Liver (tissue), 9 donors: Measurements from ENCODE around the gene CROCC2. TPM values are rescaled to one million over a fixed set of nuclear protein-coding genes. Genes with fewer than 3 reads are reported as not detected.
A peak's percentile ranks its signal among the peaks of the same experiment; 100 is the strongest.

Experiments used
- DNase-seq: peaks from one replicate; pipeline ENCODE4 v3.0.0-alpha.2; 2017; ENCODE audit warnings: low spot score
- H3K27ac ChIP-seq, 2 donors: one replicate each; pipeline ENCODE4 v1.7.0; 2013; ENCODE audit warnings: inconsistent platforms in 2 of 2, low read length in 2 of 2, control low read depth in 1 of 2, low read depth in 1 of 2, mild to moderate bottlenecking in 1 of 2
- H3K27me3 ChIP-seq, 4 donors: one replicate each; pipeline versions ENCODE4 v1.6.1 to v1.7.0; 2013; ENCODE audit warnings: low read length in 3 of 4, inconsistent platforms in 1 of 4, mild to moderate bottlenecking in 1 of 4, moderate library complexity in 1 of 4; ENCODE audit not compliant: control insufficient read depth in 4 of 4, insufficient read depth in 4 of 4
- H3K36me3 ChIP-seq, 4 donors: one replicate each; pipeline versions ENCODE4 v1.6.1 to v1.7.0; 2013; ENCODE audit warnings: low read length in 3 of 4, mild to moderate bottlenecking in 3 of 4, low read depth in 1 of 4, moderate library complexity in 1 of 4; ENCODE audit not compliant: control insufficient read depth in 4 of 4, insufficient read depth in 3 of 4
- H3K4me1 ChIP-seq, 4 donors: one replicate each; pipeline versions ENCODE4 v1.6.1 to v1.7.0; 2013; ENCODE audit warnings: low read length in 3 of 4, mild to moderate bottlenecking in 3 of 4, moderate library complexity in 1 of 4; ENCODE audit not compliant: control insufficient read depth in 4 of 4, insufficient read depth in 4 of 4
- H3K4me3 ChIP-seq, 3 donors: one replicate each; pipeline versions ENCODE4 v1.6.1 to v1.7.0; 2013; ENCODE audit warnings: low read length in 3 of 3, control low read depth in 1 of 3, low read depth in 1 of 3, mild to moderate bottlenecking in 1 of 3
- H3K9ac ChIP-seq, 2 donors: one replicate each; pipeline ENCODE4 v1.7.0; 2013; ENCODE audit warnings: low read length in 2 of 2, mild to moderate bottlenecking in 2 of 2, moderate library complexity in 2 of 2, control low read depth in 1 of 2, low read depth in 1 of 2
- H3K9me3 ChIP-seq, 4 donors: one replicate each; pipeline versions ENCODE4 v1.6.1 to v1.7.0; 2013; ENCODE audit warnings: low read length in 3 of 4; ENCODE audit not compliant: control insufficient read depth in 4 of 4
- EGR1 ChIP-seq, 2 donors: IDR thresholded peaks; 2 replicates each; pipeline ENCODE4 v1.6.1; 2016 to 2018; ENCODE audit warnings: antibody characterized with exemption in 2 of 2, low read depth in 2 of 2
- FOXA1 ChIP-seq: IDR thresholded peaks from 2 replicates; pipeline ENCODE4 v1.6.1; 2016; ENCODE audit warnings: antibody characterized with exemption
- FOXA2 ChIP-seq: IDR thresholded peaks from 2 replicates; pipeline ENCODE4 v1.6.1; 2016; ENCODE audit warnings: antibody characterized with exemption
- GABPA ChIP-seq, 2 donors: IDR thresholded peaks in 1 of 2; conservative IDR thresholded peaks in 1 of 2; 2 replicates each; pipeline ENCODE4 v1.6.1; 2016; ENCODE audit warnings: antibody characterized with exemption in 2 of 2, mild to moderate bottlenecking in 1 of 2, moderate library complexity in 1 of 2
- HNF4A ChIP-seq, 2 donors: conservative IDR thresholded peaks; 2 replicates each; pipeline ENCODE4 v1.6.1; 2016; ENCODE audit warnings: antibody characterized with exemption in 2 of 2, mild to moderate bottlenecking in 2 of 2
- HNF4G ChIP-seq: IDR thresholded peaks from 2 replicates; pipeline ENCODE4 v1.6.1; 2016; ENCODE audit warnings: antibody characterized with exemption
- JUND ChIP-seq, 2 donors: IDR thresholded peaks; 2 replicates each; pipeline ENCODE4 v1.6.1; 2016; ENCODE audit warnings: antibody characterized with exemption in 2 of 2
- MAX ChIP-seq: IDR thresholded peaks from 2 replicates; pipeline ENCODE4 v1.6.1; 2016; ENCODE audit warnings: antibody characterized with exemption
- NR2F2 ChIP-seq: IDR thresholded peaks from 2 replicates; pipeline ENCODE4 v1.6.1; 2016; ENCODE audit warnings: antibody characterized with exemption
- RAD21 ChIP-seq, 2 donors: IDR thresholded peaks; 2 replicates each; pipeline ENCODE4 v1.6.1; 2016; ENCODE audit warnings: antibody characterized with exemption in 2 of 2, mild to moderate bottlenecking in 2 of 2
- REST ChIP-seq: IDR thresholded peaks from 2 replicates; pipeline ENCODE4 v1.6.1; 2016; ENCODE audit warnings: antibody characterized with exemption, mild to moderate bottlenecking
- RXRA ChIP-seq, 2 donors: IDR thresholded peaks; 2 replicates each; pipeline ENCODE4 v1.6.1; 2017 to 2018; ENCODE audit warnings: antibody characterized with exemption in 2 of 2, mild to moderate bottlenecking in 1 of 2
- SP1 ChIP-seq: IDR thresholded peaks from 2 replicates; pipeline ENCODE4 v1.6.1; 2018; ENCODE audit warnings: antibody characterized with exemption, mild to moderate bottlenecking
- TAF1 ChIP-seq: conservative IDR thresholded peaks from 2 replicates; pipeline ENCODE4 v1.6.1; 2016; ENCODE audit warnings: antibody characterized with exemption, mild to moderate bottlenecking
- YY1 ChIP-seq: IDR thresholded peaks from 2 replicates; pipeline ENCODE4 v1.6.1; 2016; ENCODE audit warnings: antibody characterized with exemption, mild to moderate bottlenecking
- ZBTB33 ChIP-seq: IDR thresholded peaks from 2 replicates; pipeline ENCODE4 v1.6.1; 2016; ENCODE audit warnings: antibody characterized with exemption
- WGBS: extraction: QIAGEN DNeasy Blood & Tissue Kit; methylation state at CpG from one replicate; pipeline ENCODE4 v1.1.7; 2013; 5-methylcytosine and 5-hydroxymethylcytosine counted together
- polyA plus RNA-seq, 2 donors: library from polyadenylated mRNA; stranded (reverse) in 1 of 2; unstranded in 1 of 2; fragments of 200-250 nt in 1 of 2; fragments of >200 nt in 1 of 2; fragmentation: Nextera tagmentation in 1 of 2; extraction: Ambion mirVana in 1 of 2; gene quantifications; one replicate each; pipeline versions ENCODE4 v1.2.1 to v1.2.3, GENCODE V29; 2013 to 2015
- total RNA-seq, 2 donors: library from RNA; depleted of rRNA; stranded (reverse); fragments of >200 nt; gene quantifications; one replicate each; pipeline ENCODE4 v1.2.3, GENCODE V29; 2014
- TF ChIP-seq, protein P1 (sequence below): IDR thresholded peaks from 2 replicates; pipeline ENCODE4 v1.6.1; 2016; ENCODE audit warnings: antibody characterized with exemption
- TF ChIP-seq, protein P2 (sequence below): fragments of 150-350 bp; IDR thresholded peaks from 2 replicates; pipeline ENCODE4 v1.5.1; 2017; ENCODE audit warnings: improper control_type of control experiment, low read depth, low read length; ENCODE audit not compliant: missing input control
- donor health status: healthy.
- donor health status: healthy.
- donor health status: healthy.
- donor health status: healthy.
- donor health status: healthy.

CROCC2 gene
- total and polyA plus RNA-seq, 4 donors, result under 0.01 to 0.13 (median 0.05) TPM

DNA sequence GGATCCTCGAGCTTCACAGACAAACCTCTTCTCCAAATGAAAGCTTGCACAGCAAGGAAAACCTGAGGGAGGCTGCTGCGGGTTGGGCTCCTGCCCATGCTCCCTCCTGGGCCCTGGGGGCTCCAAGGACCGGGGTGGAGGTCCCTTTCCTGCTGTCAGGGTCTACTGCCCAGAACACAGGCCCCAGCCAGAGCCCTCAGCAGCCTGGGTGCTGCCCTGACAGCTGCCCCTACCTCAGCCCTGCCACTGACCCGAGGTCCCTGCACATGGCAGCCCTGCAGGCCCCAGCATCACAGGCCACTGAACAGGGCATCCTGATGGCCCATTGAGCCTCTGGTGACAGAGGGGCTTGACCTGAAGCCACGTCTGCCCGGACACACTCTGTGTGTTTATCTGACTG, 41.0 kb downstream of the CROCC2 start:
- H3K9me3 ChIP-seq, result no peaks in the 10 kb centered on the region
- H3K27ac ChIP-seq, result no peak overlapping the region
- H3K27me3 ChIP-seq, result no peaks in the 10 kb centered on the region
- no peaks in the 10 kb centered on the region for H3K4me1 ChIP-seq
- no peak overlapping the region for H3K4me3 ChIP-seq
- no peaks in the 10 kb centered on the region for H3K36me3 ChIP-seq
- WGBS, result 87% methylated on average over 6 of the region's 6 CpGs
- TF ChIP-seq SP1 (no peak), REST (no peak), ZBTB33 (no peak), YY1 (no peak), GABPA (IDR thresholded peaks at IDR 0.05 in 1 of 2, conservative IDR thresholded peaks at IDR 0.05 in 1 of 2) (no peak), JUND (IDR thresholded peaks at IDR 0.05) (no peak), RXRA (IDR thresholded peaks at IDR 0.05) (no peak), RAD21 (IDR thresholded peaks at IDR 0.05) (no peak), EGR1 (IDR thresholded peaks at IDR 0.05; ENCODE audit: low read depth in 2 of 2) (no peak)
- TF ChIP-seq, protein P1, sequence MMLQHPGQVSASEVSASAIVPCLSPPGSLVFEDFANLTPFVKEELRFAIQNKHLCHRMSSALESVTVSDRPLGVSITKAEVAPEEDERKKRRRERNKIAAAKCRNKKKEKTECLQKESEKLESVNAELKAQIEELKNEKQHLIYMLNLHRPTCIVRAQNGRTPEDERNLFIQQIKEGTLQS, result no peak
- peak; percentile 22 for DNase-seq
- H3K9ac ChIP-seq, result no peak overlapping the region

- no peak overlapping the region for H3K9ac ChIP-seq
- H3K4me3 ChIP-seq, result no peak overlapping the region
- H3K36me3 ChIP-seq, result no peaks in the 10 kb centered on the region
- no peaks in the 10 kb centered on the region for H3K4me1 ChIP-seq
- H3K9me3 ChIP-seq, result no peaks in the 10 kb centered on the region
- TF ChIP-seq, protein P2, sequence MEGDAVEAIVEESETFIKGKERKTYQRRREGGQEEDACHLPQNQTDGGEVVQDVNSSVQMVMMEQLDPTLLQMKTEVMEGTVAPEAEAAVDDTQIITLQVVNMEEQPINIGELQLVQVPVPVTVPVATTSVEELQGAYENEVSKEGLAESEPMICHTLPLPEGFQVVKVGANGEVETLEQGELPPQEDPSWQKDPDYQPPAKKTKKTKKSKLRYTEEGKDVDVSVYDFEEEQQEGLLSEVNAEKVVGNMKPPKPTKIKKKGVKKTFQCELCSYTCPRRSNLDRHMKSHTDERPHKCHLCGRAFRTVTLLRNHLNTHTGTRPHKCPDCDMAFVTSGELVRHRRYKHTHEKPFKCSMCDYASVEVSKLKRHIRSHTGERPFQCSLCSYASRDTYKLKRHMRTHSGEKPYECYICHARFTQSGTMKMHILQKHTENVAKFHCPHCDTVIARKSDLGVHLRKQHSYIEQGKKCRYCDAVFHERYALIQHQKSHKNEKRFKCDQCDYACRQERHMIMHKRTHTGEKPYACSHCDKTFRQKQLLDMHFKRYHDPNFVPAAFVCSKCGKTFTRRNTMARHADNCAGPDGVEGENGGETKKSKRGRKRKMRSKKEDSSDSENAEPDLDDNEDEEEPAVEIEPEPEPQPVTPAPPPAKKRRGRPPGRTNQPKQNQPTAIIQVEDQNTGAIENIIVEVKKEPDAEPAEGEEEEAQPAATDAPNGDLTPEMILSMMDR, result no peak
- TF ChIP-seq EGR1 (IDR thresholded peaks at IDR 0.05; ENCODE audit: low read depth in 2 of 2), result no peak
- TF ChIP-seq JUND (IDR thresholded peaks at IDR 0.05), result no peak
- TF ChIP-seq RXRA (IDR thresholded peaks at IDR 0.05), result no peak
- TF ChIP-seq NR2F2, result no peak
- no peak for TF ChIP-seq HNF4A (conservative IDR thresholded peaks at IDR 0.05)
- TF ChIP-seq TAF1, result no peak
- TF ChIP-seq HNF4G, result no peak
- no peak for TF ChIP-seq SP1
- TF ChIP-seq ZBTB33, result no peak
- TF ChIP-seq FOXA2, result no peak
- no peak for TF ChIP-seq YY1
- no peak for TF ChIP-seq FOXA1
- no peak for TF ChIP-seq GABPA (IDR thresholded peaks at IDR 0.05 in 1 of 2, conservative IDR thresholded peaks at IDR 0.05 in 1 of 2)
- TF ChIP-seq, protein P1, result no peak
- TF ChIP-seq MAX, result no peak
- no peak for TF ChIP-seq REST
- TF ChIP-seq RAD21 (IDR thresholded peaks at IDR 0.05), result no peak
- no peak for DNase-seq
- WGBS, result 95% methylated on average over 7 of the region's 7 CpGs
- H3K27me3 ChIP-seq, result no peaks in the 10 kb centered on the region
- no peak overlapping the region for H3K27ac ChIP-seq
Measured at GRCh38 chr2:240947607-240948006, 41.5 kb downstream of the CROCC2 start.
